Astrocyte (in vitro differentiated cells and primary cell): ENCODE results near the gene CERS5. TPM values are rescaled to one million over a fixed set of nuclear protein-coding genes. Genes with fewer than 3 reads are reported as not detected.

Experiments
- DNase-seq: peaks from one replicate; pipeline ENCODE4 v3.0.0-alpha.2; 2010; ENCODE audit warnings: low read depth
- FAIRE-seq: peaks from 2 replicates; lab custom pipeline; 2011; peaks lifted over from hg19 to GRCh38; lab: Jason Lieb, UNC
- H2AFZ ChIP-seq: 2 replicates; pipeline ENCODE4 v1.6.0; 2012; ENCODE audit warnings: low read depth, low read length, inconsistent platforms
- H3K27ac ChIP-seq: 2 replicates; pipeline ENCODE4 v1.5.1; 2011; ENCODE audit warnings: low read depth, low read length, inconsistent platforms
- H3K27me3 ChIP-seq: 2 replicates; pipeline ENCODE4 v1.6.0; 2011; ENCODE audit warnings: low read length, inconsistent platforms; ENCODE audit not compliant: insufficient read depth
- H3K36me3 ChIP-seq: 2 replicates; pipeline ENCODE4 v1.5.1; 2011; ENCODE audit warnings: low read length, inconsistent platforms; ENCODE audit not compliant: insufficient read depth
- H3K4me1 ChIP-seq: 2 replicates; pipeline ENCODE4 v1.5.1; 2011; ENCODE audit warnings: low read length, inconsistent platforms; ENCODE audit not compliant: insufficient read depth
- H3K4me2 ChIP-seq: 2 replicates; pipeline ENCODE4 v1.6.0; 2012; ENCODE audit warnings: low read length, inconsistent platforms
- H3K4me3 ChIP-seq: 2 replicates; pipeline ENCODE4 v1.5.1; 2011; ENCODE audit warnings: low read depth, mild to moderate bottlenecking, low read length, inconsistent platforms; ENCODE audit not compliant: insufficient read depth
- H3K79me2 ChIP-seq: 2 replicates; pipeline ENCODE4 v1.6.0; 2012; ENCODE audit warnings: mild to moderate bottlenecking, low read length, inconsistent platforms; ENCODE audit not compliant: insufficient read depth
- H3K9ac ChIP-seq: 2 replicates; pipeline ENCODE4 v1.6.0; 2012; ENCODE audit warnings: mild to moderate bottlenecking, low read length, inconsistent platforms
- H3K9me3 ChIP-seq: 2 replicates; pipeline ENCODE4 v1.5.1; 2012; ENCODE audit warnings: low read depth, mild to moderate bottlenecking, low read length, inconsistent platforms; ENCODE audit not compliant: insufficient read depth
- H4K20me1 ChIP-seq: 2 replicates; pipeline ENCODE4 v1.6.0; 2012; ENCODE audit warnings: low read length, inconsistent platforms; ENCODE audit not compliant: insufficient read depth
- H3K27ac Mint-ChIP-seq: one replicate; pipeline ENCODE4 v1.8.0; 2021; ENCODE audit warnings: mild to moderate bottlenecking, mixed read lengths; ENCODE audit not compliant: unreplicated experiment
- H3K27me3 Mint-ChIP-seq: one replicate; pipeline ENCODE4 v1.8.0; 2021; ENCODE audit warnings: low read depth, mixed read lengths; ENCODE audit not compliant: unreplicated experiment
- H3K36me3 Mint-ChIP-seq: one replicate; pipeline ENCODE4 v1.8.0; 2021; ENCODE audit warnings: low read depth, mixed read lengths; ENCODE audit not compliant: unreplicated experiment
- H3K4me1 Mint-ChIP-seq: one replicate; pipeline ENCODE4 v1.8.0; 2021; ENCODE audit warnings: low read depth, mixed read lengths; ENCODE audit not compliant: unreplicated experiment
- H3K4me3 Mint-ChIP-seq: one replicate; pipeline ENCODE4 v1.8.0; 2021; ENCODE audit warnings: mild to moderate bottlenecking, moderate library complexity, mixed read lengths; ENCODE audit not compliant: unreplicated experiment
- H3K9me3 Mint-ChIP-seq: one replicate; pipeline ENCODE4 v1.8.0; 2021; ENCODE audit warnings: mild to moderate bottlenecking, mixed read lengths; ENCODE audit not compliant: unreplicated experiment
- EZH2 ChIP-seq: IDR thresholded peaks from 2 replicates; pipeline ENCODE4 v1.6.1; 2012; ENCODE audit warnings: mild to moderate bottlenecking, low read length, inconsistent platforms; ENCODE audit not compliant: insufficient read depth
- total RNA-seq: library from RNA; stranded (reverse); gene quantifications from 2 replicates; pipeline ENCODE4 v1.2.1, GENCODE V29; 2021
- TF ChIP-seq, protein P1 (sequence below): IDR thresholded peaks from 2 replicates; pipeline ENCODE4 v1.5.1; 2011; ENCODE audit warnings: low read depth, mild to moderate bottlenecking, inconsistent platforms, low read length, moderate library complexity; ENCODE audit not compliant: insufficient read depth

The CERS5 gene
- total RNA-seq, 1 donor from 2014 or later: 115 TPM

DNA sequence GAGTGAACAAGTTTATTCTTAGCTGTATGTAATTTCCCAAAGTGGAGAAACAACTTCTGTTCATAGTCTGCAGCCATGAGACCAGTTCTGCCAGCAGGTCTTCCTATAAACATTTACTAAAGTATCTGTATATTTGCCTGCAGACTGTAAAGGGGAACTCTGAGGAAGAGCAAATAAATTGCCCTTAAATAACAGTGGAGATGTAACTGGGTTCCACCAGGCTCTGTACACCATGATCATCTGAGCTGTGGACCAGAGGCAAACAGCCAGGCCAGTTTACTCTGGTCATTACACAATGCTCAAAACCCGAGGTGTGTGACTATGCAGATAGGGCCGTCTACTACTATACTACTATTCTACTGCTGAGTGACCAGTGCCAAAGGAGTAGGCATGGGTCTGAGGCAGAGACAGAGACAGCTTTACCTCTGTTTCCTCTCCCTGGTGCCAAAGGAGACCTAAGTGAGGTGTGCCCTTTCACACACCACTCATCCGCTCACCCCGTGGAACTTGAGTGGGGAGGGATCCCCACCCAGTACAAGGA lies 21.1 kb upstream of the CERS5 start:
- Histone ChIP-seq H3K9ac (peak overlapping the region; percentile 77), H3K27ac (peak overlapping the region; percentile 94), H2AFZ (no peak overlapping the region), H3K4me2 (peak overlapping the region; percentile 71), H3K27me3 (no peaks in the 10 kb centered on the region), H3K4me1 (peaks cover 37% of the 10 kb centered on the region), H4K20me1 (peaks cover 7% of the 10 kb centered on the region), H3K9me3 (no peaks in the 10 kb centered on the region), H3K79me2 (peaks cover 41% of the 10 kb centered on the region), H3K4me3 (no peak overlapping the region), H3K36me3 (peaks cover 38% of the 10 kb centered on the region)
- Mint-ChIP-seq H3K4me3 (peak overlapping the region; percentile 43), H3K36me3 (peaks cover 12% of the 10 kb centered on the region), H3K9me3 (no peaks in the 10 kb centered on the region), H3K4me1 (peaks cover 42% of the 10 kb centered on the region), H3K27me3 (no peaks in the 10 kb centered on the region), H3K27ac (peak overlapping the region; percentile 95)
- FAIRE-seq: no peak
- TF ChIP-seq, protein P1, sequence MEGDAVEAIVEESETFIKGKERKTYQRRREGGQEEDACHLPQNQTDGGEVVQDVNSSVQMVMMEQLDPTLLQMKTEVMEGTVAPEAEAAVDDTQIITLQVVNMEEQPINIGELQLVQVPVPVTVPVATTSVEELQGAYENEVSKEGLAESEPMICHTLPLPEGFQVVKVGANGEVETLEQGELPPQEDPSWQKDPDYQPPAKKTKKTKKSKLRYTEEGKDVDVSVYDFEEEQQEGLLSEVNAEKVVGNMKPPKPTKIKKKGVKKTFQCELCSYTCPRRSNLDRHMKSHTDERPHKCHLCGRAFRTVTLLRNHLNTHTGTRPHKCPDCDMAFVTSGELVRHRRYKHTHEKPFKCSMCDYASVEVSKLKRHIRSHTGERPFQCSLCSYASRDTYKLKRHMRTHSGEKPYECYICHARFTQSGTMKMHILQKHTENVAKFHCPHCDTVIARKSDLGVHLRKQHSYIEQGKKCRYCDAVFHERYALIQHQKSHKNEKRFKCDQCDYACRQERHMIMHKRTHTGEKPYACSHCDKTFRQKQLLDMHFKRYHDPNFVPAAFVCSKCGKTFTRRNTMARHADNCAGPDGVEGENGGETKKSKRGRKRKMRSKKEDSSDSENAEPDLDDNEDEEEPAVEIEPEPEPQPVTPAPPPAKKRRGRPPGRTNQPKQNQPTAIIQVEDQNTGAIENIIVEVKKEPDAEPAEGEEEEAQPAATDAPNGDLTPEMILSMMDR: no peak
- TF ChIP-seq EZH2: no peak
- peak; percentile 60 for DNase-seq

DNA sequence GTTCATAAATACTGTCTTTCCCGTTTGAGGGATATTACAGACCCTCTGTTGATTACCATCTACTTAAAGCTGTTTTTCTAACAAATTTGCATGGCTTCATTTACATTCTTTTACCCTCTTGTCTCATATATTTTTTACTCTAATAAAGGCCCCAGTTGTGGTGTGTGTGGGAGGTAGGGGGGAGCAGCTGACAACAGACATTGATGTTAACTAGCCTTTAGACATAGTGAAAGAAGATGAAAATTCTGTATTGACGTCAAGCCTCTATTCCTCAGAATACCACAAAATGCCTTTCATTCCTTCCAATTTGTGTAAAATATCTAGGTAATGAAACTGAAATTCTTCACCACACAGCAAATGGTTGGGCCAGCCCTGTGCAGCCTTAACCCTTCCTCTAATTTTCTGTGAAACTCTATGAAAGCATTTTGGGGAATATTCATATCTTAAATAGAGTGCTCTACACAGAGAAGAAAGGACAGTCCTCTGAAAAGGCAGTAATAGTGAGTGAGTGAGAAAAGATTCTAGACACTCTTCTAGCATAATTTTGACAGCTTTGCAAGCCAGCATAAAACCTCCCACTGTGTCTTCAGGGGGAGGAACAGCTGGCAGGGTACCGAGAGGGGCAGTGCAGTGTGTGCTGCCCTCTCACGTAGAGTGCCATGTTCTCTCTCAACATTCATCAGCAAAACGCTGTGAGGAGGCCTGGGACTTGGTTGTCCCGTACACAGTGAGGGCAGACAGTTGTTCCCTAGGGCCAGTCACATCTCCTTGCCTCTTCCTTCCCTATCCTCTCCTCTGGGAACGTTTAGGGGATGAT lies 20.1 kb upstream of the CERS5 start:
- Histone ChIP-seq H3K9me3 (no peaks in the 10 kb centered on the region), H3K36me3 (peaks cover 29% of the 10 kb centered on the region), H3K27ac (peak overlapping the region; percentile 94), H3K9ac (peak overlapping the region; percentile 77), H3K79me2 (peaks cover 46% of the 10 kb centered on the region), H3K27me3 (no peaks in the 10 kb centered on the region), H3K4me1 (peaks cover 37% of the 10 kb centered on the region), H4K20me1 (peaks cover 2% of the 10 kb centered on the region), H3K4me3 (peak overlapping the region; percentile 3), H2AFZ (no peak overlapping the region), H3K4me2 (peak overlapping the region; percentile 71)
- H3K27me3 Mint-ChIP-seq: no peaks in the 10 kb centered on the region
- H3K9me3 Mint-ChIP-seq: no peaks in the 10 kb centered on the region
- no peak for TF ChIP-seq EZH2
- TF ChIP-seq, protein P1: no peak
- peak overlapping the region; percentile 0 for H3K4me3 Mint-ChIP-seq
- DNase-seq: peak; percentile 95
- peaks cover 42% of the 10 kb centered on the region for H3K4me1 Mint-ChIP-seq
- H3K27ac Mint-ChIP-seq: peak overlapping the region; percentile 95
- FAIRE-seq: no peak
- peaks cover 15% of the 10 kb centered on the region for H3K36me3 Mint-ChIP-seq
